ENCODE data around the gene WDSUB1.

Gene WDSUB1

DNA sequence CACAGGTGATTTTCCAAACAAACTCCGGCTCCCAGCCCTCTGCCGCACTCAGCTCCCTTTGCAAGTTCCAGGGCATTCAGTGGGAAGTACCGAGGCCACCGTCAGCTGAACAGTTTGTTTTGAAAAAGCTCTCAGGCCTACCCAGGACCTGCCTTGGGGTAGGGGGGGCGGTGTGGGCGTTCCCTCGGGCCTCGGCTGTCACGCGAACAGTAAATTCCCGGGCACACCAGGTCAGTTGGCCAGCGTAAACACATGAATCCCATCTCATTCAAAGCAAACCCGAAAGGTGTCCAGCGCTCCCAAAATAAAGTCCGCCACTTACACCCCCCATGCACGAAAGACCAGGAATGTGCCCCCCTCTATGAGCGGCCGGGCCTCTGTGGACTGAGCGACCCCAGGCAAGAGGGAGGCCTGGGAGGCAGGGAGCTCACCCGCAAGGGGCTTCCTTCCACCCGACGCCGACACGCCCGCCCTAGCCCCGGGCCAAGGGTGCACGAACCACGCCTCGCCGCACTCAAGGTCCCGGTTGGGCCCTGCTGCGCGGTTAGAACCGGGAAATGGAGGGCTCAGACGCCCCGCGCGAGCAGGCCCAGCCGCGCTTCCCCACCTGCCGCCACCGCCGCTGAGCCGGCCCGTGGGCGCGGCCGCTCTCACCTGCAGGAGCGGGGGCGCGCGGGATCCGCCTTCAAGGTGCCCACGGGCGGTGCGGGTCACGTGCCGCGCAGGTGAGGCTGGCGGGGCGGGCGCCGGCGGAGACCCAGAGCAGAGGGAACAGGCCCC lies at the start of gene WDSUB1:
Gene WDSUB1, minus strand, starts transcription at position 775 of the 780 bp plus-strand sequence. CDS start 3,634 bp downstream, outside the sequence.
- DNase-seq: peak; percentile 44

DNA sequence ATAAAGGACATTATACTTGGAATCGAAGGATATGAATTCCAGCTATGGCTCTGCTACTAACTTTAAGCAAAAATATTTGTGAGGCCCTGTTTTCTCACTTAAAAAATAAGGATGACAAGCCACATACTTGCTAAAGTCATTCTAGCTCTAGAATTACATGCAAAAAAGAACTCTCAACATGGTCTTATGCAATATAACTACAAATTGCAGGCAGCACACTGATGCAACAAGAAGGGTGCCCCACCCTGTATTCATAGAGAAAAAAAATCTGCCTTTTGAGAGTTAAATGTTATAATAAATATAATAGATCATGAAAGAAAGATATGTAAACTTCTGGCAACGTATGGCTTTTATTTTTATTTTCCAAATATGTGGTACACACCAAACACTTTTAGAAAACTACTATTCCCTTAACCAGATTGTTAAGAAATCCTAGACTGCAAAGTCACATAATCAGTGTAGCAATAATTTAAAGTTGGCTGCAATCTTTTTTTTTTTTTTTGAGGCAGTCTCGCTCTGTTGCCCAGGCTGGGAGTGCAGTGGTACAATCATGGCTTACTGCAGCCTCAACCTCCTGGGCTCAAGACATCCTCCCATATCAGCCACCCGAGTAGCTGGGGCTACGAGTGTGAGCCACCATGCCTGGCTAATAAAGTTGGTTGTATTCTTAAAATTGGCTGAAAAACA lies 40.2 kb upstream of the WDSUB1 start:
- no peak for DNase-seq

- DNase-seq: no peak
These were observed 35.9 kb upstream of the WDSUB1 start for GRCh38 chr2:159322419-159322818.

- DNase-seq: no peak
These were observed 31.0 kb upstream of the WDSUB1 start for GRCh38 chr2:159317392-159318088.

DNA sequence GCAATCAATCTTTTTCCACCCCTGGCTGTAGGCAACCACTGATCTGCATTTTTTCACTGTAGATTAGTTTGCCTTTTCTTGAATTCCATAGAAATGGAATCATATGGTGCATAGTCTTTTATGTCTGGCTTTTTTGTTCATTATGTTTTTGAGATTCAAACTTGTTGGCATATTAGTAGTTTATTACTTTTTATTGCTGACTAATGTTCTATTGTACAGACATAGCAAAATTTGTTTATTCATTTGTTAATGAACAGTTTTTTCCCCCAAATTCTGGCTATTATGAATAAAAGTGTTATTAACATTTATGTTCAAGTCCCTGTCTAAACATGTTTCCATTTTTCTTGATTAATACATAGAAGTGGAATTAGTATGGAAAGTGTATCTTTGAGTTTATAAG lies 21.4 kb upstream of the WDSUB1 start:
- DNase-seq: no peak

DNA sequence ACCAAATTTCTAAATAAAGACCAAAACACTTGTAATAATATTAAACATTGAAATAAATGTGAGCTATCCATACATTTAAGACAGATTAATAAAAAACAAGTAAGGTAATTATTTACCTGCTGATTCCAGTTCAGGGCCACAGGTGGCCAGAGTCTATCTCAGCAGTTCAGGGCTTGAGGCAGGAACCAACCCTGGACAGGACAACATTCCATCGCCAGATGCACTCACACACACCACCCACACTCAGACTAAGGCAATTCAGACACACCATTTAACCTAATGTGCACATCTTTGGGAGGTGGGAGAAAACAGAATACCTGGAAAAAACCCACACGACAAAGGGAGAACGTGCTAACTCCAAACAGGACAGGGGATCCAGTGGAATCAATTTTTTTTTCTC lies 14.1 kb upstream of the WDSUB1 start:
- no peak for DNase-seq

DNA sequence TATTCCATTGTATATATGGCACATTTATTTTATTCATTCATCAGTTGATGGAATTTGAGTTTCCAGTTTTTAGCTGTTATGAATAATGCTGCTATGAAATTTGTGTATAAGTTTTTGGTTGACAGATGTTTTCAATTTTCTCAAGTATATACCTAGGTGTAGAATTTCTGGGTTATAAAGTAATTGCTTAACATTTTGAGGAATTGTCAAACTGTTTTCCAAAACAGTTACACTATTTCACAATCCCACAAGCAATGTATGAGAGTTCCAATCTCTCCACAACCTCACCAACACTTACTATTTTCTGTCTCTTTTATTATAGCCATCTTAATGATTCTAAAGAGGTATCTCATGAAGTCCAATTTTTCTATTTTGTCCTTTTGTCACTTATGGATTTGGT lies 12.5 kb upstream of the WDSUB1 start:
- no peak for DNase-seq

DNA sequence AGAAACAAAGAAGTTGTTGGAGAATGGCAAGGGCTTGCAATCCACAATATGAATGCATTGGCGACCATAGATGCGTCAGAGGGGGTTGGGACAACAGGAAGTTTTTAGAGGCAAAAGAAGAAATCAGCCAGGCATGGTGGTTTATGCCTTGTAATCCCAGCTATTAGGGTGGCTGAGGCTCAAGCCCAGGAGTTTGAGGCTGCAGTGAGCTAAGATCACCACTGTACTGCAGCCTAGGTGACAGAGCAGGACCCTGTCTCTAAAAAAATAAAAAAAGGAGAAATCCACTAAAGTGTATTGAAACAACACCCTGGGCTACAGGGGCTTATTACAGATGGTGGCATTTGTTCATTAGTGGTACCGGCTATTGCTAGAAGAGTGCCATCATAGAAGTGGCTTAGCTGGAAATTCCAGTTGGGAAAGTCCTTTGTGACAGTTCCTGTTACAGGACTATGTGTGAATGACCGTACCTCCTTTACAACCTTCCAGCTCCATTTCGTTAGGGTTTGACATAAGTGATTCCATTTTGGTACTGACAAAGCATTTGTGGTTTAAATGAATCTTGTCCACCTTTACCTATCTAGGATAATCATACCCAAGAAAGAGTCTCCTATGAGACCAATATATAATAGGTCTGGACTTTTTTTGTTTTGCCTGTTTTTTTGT lies 10.7 kb upstream of the WDSUB1 start:
- no peak for DNase-seq

DNA sequence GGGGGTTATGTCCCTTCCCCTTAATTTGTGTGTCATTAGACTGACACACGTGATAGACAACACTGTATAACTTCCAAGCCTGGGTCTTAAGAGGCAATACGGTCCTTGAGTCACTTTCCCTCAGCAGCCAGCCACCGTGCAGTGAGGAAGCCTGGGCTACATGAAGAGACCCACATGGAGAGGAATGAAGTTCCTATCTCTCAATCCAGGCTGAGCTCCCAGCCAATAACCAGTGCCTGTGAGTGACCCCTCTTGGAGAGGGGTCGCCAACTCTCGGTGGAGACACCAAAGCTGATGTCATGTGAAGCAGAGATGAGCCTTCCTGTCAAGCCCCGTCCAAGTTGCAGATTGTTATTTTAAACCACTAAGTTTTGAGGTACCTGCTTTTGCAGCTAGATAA lies 5.7 kb upstream of the WDSUB1 start:
- no peak for DNase-seq

- peak; percentile 15 for DNase-seq
These were observed 3.9 kb upstream of the WDSUB1 start for GRCh38 chr2:159290289-159290907.

- DNase-seq: no peak
These were observed 1.2 kb upstream of the WDSUB1 start for GRCh38 chr2:159287733-159288132.

GRCh38 chr2:159286709-159287441 lies 372 bp upstream of the WDSUB1 start:
- peak; percentile 97 for DNase-seq

DNA sequence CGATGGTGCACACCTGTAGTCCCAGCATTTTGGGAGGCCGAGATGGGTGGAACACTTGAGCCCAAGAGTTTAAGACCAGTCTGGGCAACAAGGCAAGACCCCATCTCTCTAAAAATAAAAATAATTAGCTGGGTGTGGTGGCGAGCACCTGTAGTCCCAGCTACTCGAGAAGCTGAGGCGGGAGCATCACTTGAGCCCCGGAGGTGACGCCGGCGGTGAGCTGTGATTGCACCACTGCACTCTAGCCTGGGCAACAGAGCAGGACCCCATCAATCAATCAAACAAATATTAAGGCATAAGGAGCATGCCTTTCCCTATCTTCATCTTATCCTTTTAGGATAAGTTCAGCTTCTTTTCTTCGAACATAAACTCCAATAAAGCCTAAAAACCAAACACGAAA lies 1.1 kb downstream of the WDSUB1 start:
- no peak for DNase-seq

DNA sequence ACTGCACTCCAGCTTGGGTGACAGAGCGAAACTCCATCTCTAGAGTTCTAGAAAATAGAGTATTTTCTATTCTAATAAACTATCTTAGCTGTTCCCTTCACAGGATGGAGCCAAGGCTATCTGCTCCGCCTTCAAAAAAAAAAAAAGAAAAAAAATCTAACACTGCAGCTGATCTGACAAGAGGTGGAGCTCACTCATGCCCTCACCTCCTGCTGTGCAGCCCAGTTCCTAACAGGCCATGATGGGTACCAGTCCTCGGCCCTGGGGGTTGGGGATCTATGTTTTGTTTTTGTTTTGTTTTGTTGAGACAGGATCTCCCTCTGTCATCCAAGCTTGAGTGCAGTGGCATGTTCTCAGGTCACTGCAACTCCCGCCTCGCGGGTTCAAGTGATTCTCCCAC lies 3.0 kb downstream of the WDSUB1 start:
- DNase-seq: no peak

DNA sequence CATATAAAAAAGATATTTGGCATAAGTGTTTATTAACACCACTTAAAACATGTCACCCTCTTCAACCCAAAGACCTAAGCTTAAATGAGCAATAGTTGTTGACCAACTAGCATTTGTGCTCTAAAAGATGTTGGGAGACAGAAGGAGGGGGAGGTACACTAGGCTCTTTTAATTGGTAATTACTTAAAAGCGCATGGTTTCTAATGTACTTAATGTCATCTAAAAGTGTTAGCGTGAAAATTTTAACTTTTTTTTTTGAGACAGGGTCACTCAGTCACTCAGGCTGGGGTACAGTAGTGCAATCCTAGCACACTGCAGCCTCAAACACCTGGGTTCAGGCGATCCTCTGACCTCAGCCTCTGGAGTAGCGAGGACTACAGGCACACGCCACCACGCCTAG lies 5.5 kb downstream of the WDSUB1 start:
- DNase-seq: no peak

DNA sequence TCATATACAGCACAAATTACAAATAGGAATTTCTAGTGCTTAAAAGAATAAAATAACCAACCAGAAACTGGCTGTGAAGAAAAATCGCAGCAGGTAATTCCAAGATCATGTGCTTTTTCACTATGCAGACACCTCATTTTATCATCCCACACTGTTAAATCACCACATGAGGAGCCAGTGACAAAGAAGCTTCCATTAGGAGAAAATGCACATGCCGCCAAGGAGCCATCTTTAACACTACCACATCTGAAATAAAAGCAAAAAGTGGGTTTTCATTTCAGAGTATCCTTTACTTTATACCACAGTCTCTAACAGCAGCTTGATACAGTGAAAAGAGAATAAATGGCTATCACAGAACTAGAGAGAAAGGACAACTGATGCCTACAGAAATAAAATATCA lies 6.8 kb downstream of the WDSUB1 start:
- no peak for DNase-seq

DNA sequence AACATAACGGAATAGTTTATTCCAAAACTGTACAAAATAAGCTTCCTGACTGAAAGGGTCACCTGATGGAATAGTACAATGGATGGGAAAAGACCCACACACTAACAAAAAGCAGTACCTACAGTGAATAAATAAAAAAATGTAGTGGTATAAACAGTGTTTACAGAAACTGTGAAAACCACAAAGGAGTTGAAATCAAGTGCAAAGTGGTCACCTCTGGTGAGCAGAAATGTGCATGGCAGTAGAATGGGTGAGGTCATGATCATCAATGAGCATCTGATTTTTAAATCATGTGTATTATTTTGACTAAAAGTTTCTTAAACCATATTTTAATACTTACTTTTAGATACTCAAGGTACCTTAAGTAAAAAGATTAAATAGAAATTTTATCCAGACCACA lies 11.4 kb downstream of the WDSUB1 start:
- no peak for DNase-seq

GRCh38 chr2:159272156-159272555 lies 14.3 kb downstream of the WDSUB1 start:
- DNase-seq: no peak

DNA sequence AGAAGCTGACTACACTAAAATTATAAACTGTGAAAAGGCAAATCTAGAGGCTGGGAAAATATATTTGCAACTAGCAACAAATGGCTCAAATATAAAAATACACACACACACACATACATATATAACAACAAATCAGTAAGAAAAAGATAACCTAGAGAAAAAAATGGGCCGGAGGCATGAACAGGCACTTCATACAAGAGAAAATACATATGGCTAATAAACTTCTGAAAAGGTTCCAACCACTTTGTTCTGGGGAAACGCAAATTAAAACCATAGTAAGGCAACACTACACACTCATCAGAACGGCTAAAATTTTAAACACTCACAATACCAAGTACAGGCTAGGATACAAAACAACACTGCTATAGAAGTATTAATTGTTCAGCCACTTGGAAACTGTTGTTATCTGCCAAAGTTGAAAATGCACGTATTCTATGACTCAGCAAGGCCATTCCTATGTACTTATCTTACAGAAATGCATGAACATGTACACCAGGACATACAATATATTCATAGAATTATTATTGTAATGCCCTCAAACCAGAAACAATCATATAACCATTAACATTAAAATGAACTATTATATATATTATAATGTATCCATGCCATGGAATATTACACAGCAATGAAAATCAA lies 15.6 kb downstream of the WDSUB1 start:
- DNase-seq: no peak

- no peak for DNase-seq
These were observed 18.6 kb downstream of the WDSUB1 start for GRCh38 chr2:159267921-159268320.

GRCh38 chr2:159266554-159266953 lies 19.9 kb downstream of the WDSUB1 start:
- no peak for DNase-seq

DNA sequence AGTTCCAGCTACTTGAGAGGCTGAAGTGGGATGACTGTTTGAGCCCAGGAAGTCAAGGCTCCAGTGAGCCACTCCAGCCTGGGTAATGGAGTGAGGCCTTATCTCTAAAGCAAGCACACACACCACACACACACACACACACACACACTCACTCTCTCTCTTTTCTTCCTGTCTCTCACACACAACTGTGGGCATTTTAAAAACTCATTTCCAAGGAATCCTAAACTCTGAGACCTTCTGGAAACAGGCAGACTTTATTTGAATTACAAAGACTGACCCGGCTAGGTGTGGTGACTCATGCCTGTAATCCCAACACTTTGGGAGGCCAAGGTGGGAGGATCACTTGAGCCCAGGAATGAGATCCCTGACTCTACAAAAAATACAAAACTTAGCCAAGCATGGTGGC lies 21.3 kb downstream of the WDSUB1 start:
- DNase-seq: no peak
